A549 (cell line): ENCODE results near the gene ANXA5. TPM values are rescaled to one million over a fixed set of nuclear protein-coding genes. Genes with fewer than 3 reads are reported as not detected.
A peak's percentile ranks its signal among the peaks of the same experiment; 100 is the strongest.
"Not testable (repeated sequence)": the region's sequence is repeated elsewhere in the genome, so short reads cannot be mapped to it uniquely, and the experiment has no call there.

Source experiments
- ATAC-seq, 2 experiments: fragments of 200-7000 bp in 1 of 2; fragments of >200 bp in 1 of 2; cut with Nextera tagmentation in 1 of 2; cut with Tn5 transposase in 1 of 2; 3 replicates each; pipeline versions ENCODE4 v1.8.0 to v1.9.1; 2018 to 2020; ENCODE audit warnings: mild to moderate bottlenecking in 1 of 2, moderate library complexity in 1 of 2
- CTCF ChIA-PET: fragments of 300-600 bp; sonication (Branson Sonifier 250); formaldehyde crosslinking; extraction: SDS; loops from one replicate; lab custom pipeline; 2021; ENCODE audit warnings: antibody characterized with exemption, inconsistent platforms; lab: Yijun Ruan, JAX
- POLR2A ChIA-PET: fragments of 350-600 bp; formaldehyde crosslinking; extraction: SDS; loops from one replicate; lab custom pipeline; 2021; ENCODE audit warnings: antibody characterized with exemption, inconsistent platforms; lab: Yijun Ruan, JAX
- DNase-seq, 2 experiments: peaks; one replicate each; pipeline versions ENCODE4 v3.0.0 to v3.0.0-alpha.2; 2011 to 2016; ENCODE audit warnings: low read depth in 1 of 2, low spot score in 1 of 2
- FAIRE-seq: peaks from 2 replicates; lab custom pipeline; 2011; peaks lifted over from hg19 to GRCh38; lab: Jason Lieb, UNC
- H3K27ac ChIP-seq, 2 experiments: fragments of >200 bp; sonication (Bioruptor Twin); formaldehyde crosslinking; 3 replicates each; pipeline ENCODE4 v1.5.1; 2016 to 2017
- H3K4me1 ChIP-seq: fragments of >200 bp; sonication (Bioruptor Twin); formaldehyde crosslinking; 3 replicates; pipeline ENCODE4 v1.6.1; 2016
- H3K4me2 ChIP-seq: fragments of >200 bp; sonication (Bioruptor Twin); formaldehyde crosslinking; 3 replicates; pipeline ENCODE4 v1.6.1; 2016
- H3K4me3 ChIP-seq: fragments of >200 bp; sonication (Bioruptor Twin); formaldehyde crosslinking; 3 replicates; pipeline ENCODE4 v1.5.1; 2016
- H3K9me3 ChIP-seq: fragments of >200 bp; sonication (Bioruptor Twin); formaldehyde crosslinking; 3 replicates; pipeline ENCODE4 v1.6.1; 2016
- ATOH8 ChIP-seq: fragments of 250-450 bp; sonication (Bioruptor Pico); IDR thresholded peaks from 2 replicates; pipeline ENCODE4 v1.5.0; 2020; ENCODE audit warnings: low read depth, mild to moderate bottlenecking, moderate library complexity
- CEBPB ChIP-seq, 2 experiments: fragments of >200 bp in 1 of 2; sonication (Bioruptor Twin) in 1 of 2; formaldehyde crosslinking in 1 of 2; IDR thresholded peaks; 2 replicates each; pipeline ENCODE4 v1.6.1; 2012 to 2016
- FOSL2 ChIP-seq, 2 experiments: fragments of 450-650 bp in 1 of 2; fragments of >200 bp in 1 of 2; sonication (Bioruptor Twin) in 1 of 2; formaldehyde crosslinking; IDR thresholded peaks; 2 replicates each; pipeline versions ENCODE4 v1.5.0 to v1.6.1; 2016 to 2020; ENCODE audit warnings: mild to moderate bottlenecking in 1 of 2, moderate library complexity in 1 of 2
- GATA3 ChIP-seq: IDR thresholded peaks from 2 replicates; pipeline ENCODE4 v1.6.1; 2012; ENCODE audit warnings: borderline replicate concordance
- HDAC2 ChIP-seq: fragments of 200-600 bp; sonication (generic); IDR thresholded peaks from 2 replicates; pipeline ENCODE4 v1.6.1; 2016
- HOXA7 ChIP-seq: fragments of 250-450 bp; sonication (Bioruptor Pico); IDR thresholded peaks from 2 replicates; pipeline ENCODE4 v1.5.0; 2020; ENCODE audit warnings: mild to moderate bottlenecking, moderate library complexity
- HOXB13 ChIP-seq: fragments of 250-450 bp; sonication (Bioruptor Pico); IDR thresholded peaks from 2 replicates; pipeline ENCODE4 v1.5.0; 2020; ENCODE audit warnings: low read depth, mild to moderate bottlenecking, moderate library complexity
- MAFK ChIP-seq: fragments of 450-650 bp; IDR thresholded peaks from 2 replicates; pipeline ENCODE4 v1.6.1; 2014; ENCODE audit not compliant: partially characterized antibody
- NFE2L2 ChIP-seq: fragments of 150-350 bp; conservative IDR thresholded peaks from 2 replicates; pipeline ENCODE4 v1.6.1; 2014; ENCODE audit warnings: low read length
- NPAS2 ChIP-seq: fragments of 250-450 bp; sonication (Bioruptor Pico); IDR thresholded peaks from 2 replicates; pipeline ENCODE4 v1.8.0; 2022; ENCODE audit warnings: mild to moderate bottlenecking, moderate library complexity, borderline replicate concordance
- NR3C1 ChIP-seq: fragments of >200 bp; sonication (Bioruptor Twin); formaldehyde crosslinking; IDR thresholded peaks from 3 replicates; pipeline ENCODE4 v1.6.1; 2017
- RNF2 ChIP-seq: fragments of 200-600 bp; sonication (generic); IDR thresholded peaks from 2 replicates; pipeline ENCODE4 v1.6.1; 2016; ENCODE audit warnings: low read depth, mild to moderate bottlenecking, antibody characterized with exemption, moderate library complexity, borderline replicate concordance
- SREBF2 ChIP-seq: fragments of 450-650 bp; IDR thresholded peaks from 2 replicates; pipeline ENCODE4 v1.6.1; 2014; ENCODE audit warnings: mild to moderate bottlenecking, moderate library complexity
- ZC3H11A ChIP-seq: fragments of 450-650 bp; IDR thresholded peaks from 2 replicates; pipeline ENCODE4 v1.6.1; 2014; ENCODE audit warnings: antibody characterized with exemption, mild to moderate bottlenecking
- ZFP36 ChIP-seq: fragments of 450-650 bp; IDR thresholded peaks from 2 replicates; pipeline ENCODE4 v1.6.1; 2014; ENCODE audit warnings: borderline replicate concordance; ENCODE audit not compliant: partially characterized antibody
- ZNF302 ChIP-seq: fragments of 250-450 bp; sonication (Bioruptor Pico); IDR thresholded peaks from 2 replicates; pipeline ENCODE4 v1.9.0; 2021; ENCODE audit warnings: inconsistent platforms, mild to moderate bottlenecking, moderate library complexity
- WGBS: methylation state at CpG from one replicate; pipeline ENCODE4 v1.1.6; 2017; ENCODE audit errors: missing lambda C conversion rate; 5-methylcytosine and 5-hydroxymethylcytosine counted together
- polyA plus RNA-seq, 4 experiments: library from polyadenylated mRNA; depleted of rRNA in 3 of 4; stranded (reverse); fragments of >200 nt; fragmentation: RNase III in 1 of 4; extraction: RNeasy Plus Mini Kit Qiagen cat#74134 plus additional on column Dnase treatment in 1 of 4; gene quantifications; 2 replicates in 3 of 4; 3 replicates in 1 of 4; pipeline ENCODE4 v1.2.3, GENCODE V29; 2011 to 2017
- TF ChIP-seq, protein P1 (sequence below): IDR thresholded peaks from 2 replicates; pipeline ENCODE4 v1.6.1; 2012; ENCODE audit warnings: low read depth, borderline replicate concordance

The ANXA5 gene
- polyA plus RNA-seq, 2 of the 4 experiments (the other 2 are of a cell fraction), result 356 to 441 TPM

DNA sequence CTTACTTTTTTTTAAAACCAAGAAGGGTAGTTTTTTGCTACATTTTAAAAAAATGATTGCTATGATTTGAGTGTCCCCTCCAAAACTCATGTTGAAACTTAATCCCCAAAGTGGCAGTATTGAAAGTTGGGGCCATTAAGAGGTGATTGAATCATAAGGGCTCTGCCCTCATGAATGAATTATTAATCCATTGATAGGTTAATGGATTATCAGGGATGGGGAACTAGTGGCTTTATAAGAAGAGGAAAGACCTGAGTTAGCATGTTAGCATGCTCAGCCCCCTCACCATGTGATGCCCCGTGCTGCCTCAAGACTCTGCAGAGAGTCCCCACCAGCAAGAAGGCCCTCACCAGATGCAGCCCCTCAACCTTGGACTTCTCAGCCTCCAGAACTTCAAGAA, 37.2 kb upstream of the ANXA5 start:
- DNase-seq (no peak), ATAC-seq (no peak), FAIRE-seq (no peak)
- H3K4me1 ChIP-seq, result no peaks in the 10 kb centered on the region
- TF ChIP-seq, protein P1, sequence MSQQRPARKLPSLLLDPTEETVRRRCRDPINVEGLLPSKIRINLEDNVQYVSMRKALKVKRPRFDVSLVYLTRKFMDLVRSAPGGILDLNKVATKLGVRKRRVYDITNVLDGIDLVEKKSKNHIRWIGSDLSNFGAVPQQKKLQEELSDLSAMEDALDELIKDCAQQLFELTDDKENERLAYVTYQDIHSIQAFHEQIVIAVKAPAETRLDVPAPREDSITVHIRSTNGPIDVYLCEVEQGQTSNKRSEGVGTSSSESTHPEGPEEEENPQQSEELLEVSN, result no peak
- TF ChIP-seq NPAS2 (CRISPR knock-in tag) (no peak), ZC3H11A (no peak)
- H3K4me3 ChIP-seq, result no peak overlapping the region
- H3K9me3 ChIP-seq, result no peaks in the 10 kb centered on the region
- 86% methylated on average over 1 of the region's 1 CpG for WGBS
- no peak overlapping the region for H3K27ac ChIP-seq
- CTCF ChIA-PET, result interaction anchor here (2.0 to 3.8 kb wide), 3 partner anchors 37 to 271 kb away, joined by 8 to 28 read pairs (median 14); partner anchors contain the start of gene ANXA5
- POLR2A ChIA-PET, result no interaction called here
- no peak overlapping the region for H3K4me2 ChIP-seq

GRCh38 chr4:121729753-121730152, 33.0 kb upstream of the ANXA5 start:
- DNase-seq, CTCF ChIA-PET, ATAC-seq, POLR2A ChIA-PET, H3K4me1 ChIP-seq, H3K9me3 ChIP-seq, H3K4me2 ChIP-seq, FAIRE-seq, H3K4me3 ChIP-seq, H3K27ac ChIP-seq: not testable (repeated sequence)
- WGBS, result 97% methylated on average over 2 of the region's 2 CpGs

- peaks cover 7% of the 10 kb centered on the region; the same call in 2 of the 3 replicates for H3K4me1 ChIP-seq
- POLR2A ChIA-PET, result no interaction called here
- TF ChIP-seq SREBF2, result no peak
- TF ChIP-seq HOXB13 (CRISPR knock-in tag), result no peak
- no peak for TF ChIP-seq MAFK
- TF ChIP-seq HOXA7 (CRISPR knock-in tag), result no peak
- TF ChIP-seq GATA3, result peak; percentile 49; the same call in 1 of the 2 replicates
- no peak for TF ChIP-seq HDAC2
- FAIRE-seq (no peak), DNase-seq (peak in 1 of 2 experiments; percentile 21), ATAC-seq (peak; percentile 70 to 79; a peak in 4 of 6 replicates)
- whole genome bisulfite sequencing, result 14% methylated on average over 3 of the region's 3 CpGs
- H3K4me3 ChIP-seq, result no peak overlapping the region
- peak overlapping the region; percentile 43 for H3K4me2 ChIP-seq
- H3K9me3 ChIP-seq, result no peaks in the 10 kb centered on the region
- peak overlapping the region in 1 of 2 experiments; percentile 76; a peak in 3 of 6 replicates for H3K27ac ChIP-seq
- CTCF ChIA-PET, result interaction anchor here (1.3 to 2.9 kb wide), 3 partner anchors 7 to 32 kb away, joined by 4 to 14 read pairs (median 11); partner anchors contain the start of gene ANXA5
Observed at GRCh38 chr4:121728798-121729226, 32.0 kb upstream of the ANXA5 start.

DNA sequence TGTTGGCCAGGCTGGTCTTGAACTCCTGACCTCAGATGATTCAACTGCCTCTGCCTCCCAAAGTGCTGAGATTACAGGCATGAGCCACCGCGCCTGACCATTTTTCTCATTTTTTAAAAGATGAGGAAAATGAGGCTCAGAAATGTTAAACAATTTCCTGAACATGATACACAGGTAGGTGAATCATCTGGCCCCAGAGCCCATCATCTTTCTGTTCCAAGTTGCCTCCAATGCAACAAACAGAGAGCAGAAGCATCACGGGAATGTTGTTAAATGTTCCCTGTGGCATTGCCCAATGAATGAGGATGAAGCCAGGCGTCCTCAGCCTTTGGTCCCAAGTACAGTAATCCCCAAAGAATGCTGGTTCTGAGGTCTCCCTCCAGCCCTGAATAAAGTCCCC, 31.3 kb upstream of the ANXA5 start:
- POLR2A ChIA-PET, result no interaction called here
- Histone ChIP-seq H3K4me2 (peak overlapping the region; percentile 43; the same call in 2 of the 3 replicates), H3K4me1 (peaks cover 7% of the 10 kb centered on the region; the same call in 2 of the 3 replicates), H3K9me3 (no peaks in the 10 kb centered on the region), H3K4me3 (no peak overlapping the region), H3K27ac (peak overlapping the region in 1 of 2 experiments; percentile 76; a peak in 3 of 6 replicates)
- ATAC-seq (peak; percentile 52 to 75; a peak in 4 of 6 replicates), DNase-seq (peak; percentile 17 to 42), FAIRE-seq (no peak)
- 11% methylated on average over 4 of the region's 4 CpGs for WGBS
- TF ChIP-seq ZNF302 (CRISPR knock-in tag) (no peak), CEBPB (IDR thresholded peaks at IDR 0.05) (peak in 1 of 2 experiments; percentile 41; a peak in 1 of 4 replicates), ZFP36 (no peak), RNF2 (no peak), NR3C1 (no peak), NFE2L2 (no peak), FOSL2 (IDR thresholded peaks at IDR 0.05) (no peak), FOSL2 (CRISPR knock-in tag; IDR thresholded peaks at IDR 0.05) (peak; percentile 25; the same call in 1 of the 2 replicates), ATOH8 (CRISPR knock-in tag) (no peak)
- CTCF ChIA-PET, result interaction anchor here (1.3 to 2.9 kb wide), 5 partner anchors 8 to 60 kb away, joined by 3 to 14 read pairs (median 5); partner anchors contain the start of gene ANXA5
